Activated CD8-positive, alpha-beta T cell treated with anti-CD3 and anti-CD28 coated beads for 36 hours (primary cell): ENCODE data around the gene PSMA3. TPM values are rescaled to one million over a fixed set of nuclear protein-coding genes. Genes with fewer than 3 reads are reported as not detected.

Experiments used
- ATAC-seq: fragments of 200-7000 bp; cut with Tn5 transposase; one replicate; pipeline ENCODE4 v1.10.0; 2021; ENCODE audit warnings: mild to moderate bottlenecking, moderate library complexity
- CTCF ChIA-PET: fragments of 350-600 bp; sonication (Branson Sonifier 250); formaldehyde crosslinking; loops from one replicate; lab custom pipeline; 2021; ENCODE audit warnings: antibody characterized with exemption; lab: Charles Lee
- POLR2A ChIA-PET: fragments of 350-600 bp; sonication (Branson Sonifier 250); formaldehyde crosslinking; loops from one replicate; lab custom pipeline; 2021; ENCODE audit warnings: antibody characterized with exemption; lab: Charles Lee
- DNase-seq: peaks from one replicate; pipeline ENCODE4 v3.0.0-alpha.2; 2020
- H3K27ac Mint-ChIP-seq: one replicate; pipeline ENCODE4 v1.8.0; 2021; ENCODE audit warnings: mild to moderate bottlenecking, mixed read lengths
- H3K27me3 Mint-ChIP-seq: one replicate; pipeline ENCODE4 v1.8.0; 2021; ENCODE audit warnings: mixed read lengths
- H3K36me3 Mint-ChIP-seq: one replicate; pipeline ENCODE4 v1.8.0; 2021; ENCODE audit warnings: low read depth, mixed read lengths
- H3K4me1 Mint-ChIP-seq: one replicate; pipeline ENCODE4 v1.8.0; 2021; ENCODE audit warnings: low read depth, mixed read lengths
- H3K4me3 Mint-ChIP-seq: one replicate; pipeline ENCODE4 v1.8.0; 2021; ENCODE audit warnings: mild to moderate bottlenecking, moderate library complexity, mixed read lengths
- H3K9me3 Mint-ChIP-seq: one replicate; pipeline ENCODE4 v1.8.0; 2021; ENCODE audit warnings: mixed read lengths
- intact Hi-C: fragments of 100-400 bp; cut with micrococcal nuclease; formaldehyde crosslinking; loops from one replicate; pipeline ENCODE4 v1.10.0; 2022
- total RNA-seq, 2 experiments: library from RNA; stranded (reverse); gene quantifications; one replicate each; pipeline ENCODE4 v1.2.3, GENCODE V29; 2021
- TF ChIP-seq, protein P1 (sequence below): fragments of 200-600 bp; IDR thresholded peaks from one replicate; pipeline ENCODE4 v1.8.0; 2022; ENCODE audit warnings: antibody characterized with exemption, mild to moderate bottlenecking

Gene PSMA3
- total RNA-seq, 2 experiments from 2014 or later, result 378 to 401 TPM

GRCh38 chr14:58200480-58200841 is 44.2 kb upstream of the PSMA3 start:
- POLR2A ChIA-PET, result interaction anchor here (0.7 to 1.5 kb wide), 5 partner anchors 8 to 227 kb away, joined by 3 to 5 read pairs (median 3); partner anchors contain the start of genes KIAA0586 and TIMM9
- Mint-ChIP-seq H3K9me3 (no peaks in the 10 kb centered on the region), H3K36me3 (peaks cover 6% of the 10 kb centered on the region), H3K4me3 (peak overlapping the region; percentile 93), H3K4me1 (peaks cover 28% of the 10 kb centered on the region), H3K27me3 (no peaks in the 10 kb centered on the region), H3K27ac (peak overlapping the region; percentile 93)
- ATAC-seq, result peak; percentile 11
- intact Hi-C loops, result loop anchor here (5.0 kb wide), 1 partner anchor 42 kb away; the partner anchor contains the start of gene PSMA3
- TF ChIP-seq, protein P1, sequence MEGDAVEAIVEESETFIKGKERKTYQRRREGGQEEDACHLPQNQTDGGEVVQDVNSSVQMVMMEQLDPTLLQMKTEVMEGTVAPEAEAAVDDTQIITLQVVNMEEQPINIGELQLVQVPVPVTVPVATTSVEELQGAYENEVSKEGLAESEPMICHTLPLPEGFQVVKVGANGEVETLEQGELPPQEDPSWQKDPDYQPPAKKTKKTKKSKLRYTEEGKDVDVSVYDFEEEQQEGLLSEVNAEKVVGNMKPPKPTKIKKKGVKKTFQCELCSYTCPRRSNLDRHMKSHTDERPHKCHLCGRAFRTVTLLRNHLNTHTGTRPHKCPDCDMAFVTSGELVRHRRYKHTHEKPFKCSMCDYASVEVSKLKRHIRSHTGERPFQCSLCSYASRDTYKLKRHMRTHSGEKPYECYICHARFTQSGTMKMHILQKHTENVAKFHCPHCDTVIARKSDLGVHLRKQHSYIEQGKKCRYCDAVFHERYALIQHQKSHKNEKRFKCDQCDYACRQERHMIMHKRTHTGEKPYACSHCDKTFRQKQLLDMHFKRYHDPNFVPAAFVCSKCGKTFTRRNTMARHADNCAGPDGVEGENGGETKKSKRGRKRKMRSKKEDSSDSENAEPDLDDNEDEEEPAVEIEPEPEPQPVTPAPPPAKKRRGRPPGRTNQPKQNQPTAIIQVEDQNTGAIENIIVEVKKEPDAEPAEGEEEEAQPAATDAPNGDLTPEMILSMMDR, result no peak
- DNase-seq, result no peak
- CTCF ChIA-PET, result interaction anchor here (1.2 to 1.6 kb wide), 2 partner anchors 17 to 40 kb away, joined by 3 to 4 read pairs; no protein-coding TSS in a partner anchor

- peak overlapping the region; percentile 93 for H3K27ac Mint-ChIP-seq
- CTCF ChIA-PET, result interaction anchor here (1.6 kb wide), 1 partner anchor 17 kb away, joined by 4 read pairs; no protein-coding TSS in a partner anchor
- H3K36me3 Mint-ChIP-seq, result peaks cover 6% of the 10 kb centered on the region
- no peaks in the 10 kb centered on the region for H3K27me3 Mint-ChIP-seq
- H3K4me1 Mint-ChIP-seq, result peaks cover 28% of the 10 kb centered on the region
- POLR2A ChIA-PET, result interaction anchor here (1.1 kb wide), 1 partner anchor 24 kb away, joined by 3 read pairs; no protein-coding TSS in a partner anchor
- ATAC-seq (no peak), DNase-seq (no peak)
- TF ChIP-seq, protein P1, result no peak
- H3K4me3 Mint-ChIP-seq, result peak overlapping the region; percentile 93
- intact Hi-C loops, result loop anchor here (5.0 kb wide), 1 partner anchor 41 kb away; the partner anchor contains the start of gene PSMA3
- H3K9me3 Mint-ChIP-seq, result no peaks in the 10 kb centered on the region
These were observed 43.8 kb upstream of the PSMA3 start for GRCh38 chr14:58200846-58201245.

- Mint-ChIP-seq H3K27me3 (no peaks in the 10 kb centered on the region), H3K4me3 (no peak overlapping the region), H3K9me3 (no peaks in the 10 kb centered on the region), H3K36me3 (peaks cover 25% of the 10 kb centered on the region), H3K27ac (no peak overlapping the region), H3K4me1 (peaks cover 2% of the 10 kb centered on the region)
- ATAC-seq, result no peak
- DNase-seq, result no peak
- POLR2A ChIA-PET, result no interaction called here
- intact Hi-C loops, result no loop called here
- TF ChIP-seq, protein P1, result no peak
- CTCF ChIA-PET, result interaction anchor here (1.6 kb wide), 1 partner anchor 9 kb away, joined by 4 read pairs; no protein-coding TSS in a partner anchor
These were observed 31.5 kb upstream of the PSMA3 start for GRCh38 chr14:58213176-58213575.

- POLR2A ChIA-PET, result no interaction called here
- CTCF ChIA-PET, result no interaction called here
These were observed 29.3 kb upstream of the PSMA3 start for GRCh38 chr14:58215191-58215914.

More at GRCh38 chr14:58215191-58215914, 29.3 kb upstream of the PSMA3 start:
- intact Hi-C loops, result no loop called here
- H3K4me3 Mint-ChIP-seq, result no peak overlapping the region
- no peaks in the 10 kb centered on the region for H3K9me3 Mint-ChIP-seq
- no peaks in the 10 kb centered on the region for H3K27me3 Mint-ChIP-seq
- peaks cover 2% of the 10 kb centered on the region for H3K4me1 Mint-ChIP-seq
- TF ChIP-seq, protein P1, result no peak
- ATAC-seq, result no peak
- H3K36me3 Mint-ChIP-seq, result peaks cover 21% of the 10 kb centered on the region
- no peak for DNase-seq
- H3K27ac Mint-ChIP-seq, result no peak overlapping the region
